Measurements from ENCODE around the gene CCDC33.

DNA sequence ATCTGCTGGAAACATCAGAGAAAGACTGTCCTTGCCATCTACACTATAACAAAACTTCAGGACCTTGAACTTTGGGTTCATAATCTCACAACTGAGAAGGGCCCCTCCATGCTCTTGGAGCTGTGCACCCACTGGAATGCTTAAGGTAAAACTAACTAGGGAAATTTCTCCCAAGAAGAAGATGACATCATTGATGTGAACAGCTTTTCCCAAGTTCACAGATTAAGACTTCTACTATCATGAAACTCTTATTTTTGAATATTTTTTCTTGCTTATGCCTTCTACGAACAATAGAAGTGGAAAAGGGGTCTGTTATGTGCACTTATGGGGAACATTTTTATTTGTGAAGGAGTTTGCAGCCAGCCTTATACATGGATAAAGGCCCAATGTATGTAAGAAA, 126.4 kb downstream of the CCDC33 start:
- TF ChIP-seq GATA2 (IDR thresholded peaks at IDR 0.05; ENCODE audit: low read depth, low read length) (no peak), GATA3 (IDR thresholded peaks at IDR 0.05; ENCODE audit: low read depth, low read length) (no peak)
